PC-3 (cell line): ENCODE results near the gene SNRNP25. TPM values are rescaled to one million over a fixed set of nuclear protein-coding genes. Genes with fewer than 3 reads are reported as not detected.

Experiments
- ATAC-seq: fragments of 200-7000 bp; cut with Tn5 transposase; 2 replicates; pipeline ENCODE4 v1.9.1; 2020; ENCODE audit warnings: mild to moderate bottlenecking, moderate library complexity
- BruUV-seq: library from RNA; stranded (reverse); fragments of 400-500 nt; replicated peaks from 2 replicates; lab custom pipeline; 2021; lab: Mats Ljungman, UMichigan
- CTCF ChIA-PET: fragments of 300-600 bp; sonication (Branson Sonifier 250); formaldehyde crosslinking; loops from one replicate; lab custom pipeline; 2022; ENCODE audit warnings: antibody characterized with exemption; lab: Charles Lee
- POLR2A ChIA-PET: fragments of 300-600 bp; sonication (Branson Sonifier 250); formaldehyde crosslinking; loops from one replicate; lab custom pipeline; 2022; ENCODE audit warnings: antibody characterized with exemption; ENCODE audit not compliant: unreplicated experiment; lab: Charles Lee
- DNase-seq: peaks from one replicate; pipeline ENCODE4 v3.0.0-alpha.2; 2015
- H2AFZ ChIP-seq: fragments of 300-600 bp; sonication (generic); 2 replicates; pipeline ENCODE4 v1.6.0; 2016; ENCODE audit warnings: antibody characterized with exemption, low read length
- H3F3A ChIP-seq: fragments of 300-600 bp; sonication (generic); one replicate; pipeline ENCODE4 v1.6.0; 2017; ENCODE audit warnings: antibody characterized with exemption, low read length, control low read depth, mild to moderate bottlenecking; ENCODE audit not compliant: unreplicated experiment
- H3K27ac ChIP-seq: fragments of 300-600 bp; sonication (generic); 2 replicates; pipeline ENCODE4 v1.5.1; 2016; ENCODE audit warnings: mild to moderate bottlenecking, low read length
- H3K27me3 ChIP-seq: fragments of 300-600 bp; sonication (generic); 2 replicates; pipeline ENCODE4 v1.6.1; 2016; ENCODE audit warnings: low read length, mixed read lengths
- H3K36me3 ChIP-seq: fragments of 300-600 bp; sonication (generic); 2 replicates; pipeline ENCODE4 v1.6.1; 2016; ENCODE audit warnings: low read depth, mixed run types, low read length, mixed read lengths
- H3K4me1 ChIP-seq: fragments of 300-600 bp; sonication (generic); 2 replicates; pipeline ENCODE4 v1.5.1; 2016; ENCODE audit warnings: low read length; ENCODE audit not compliant: insufficient read depth
- H3K4me2 ChIP-seq: fragments of 300-600 bp; sonication (generic); 2 replicates; pipeline ENCODE4 v1.6.0; 2016; ENCODE audit warnings: low read length
- H3K4me3 ChIP-seq: fragments of 300-600 bp; sonication (generic); 2 replicates; pipeline ENCODE4 v1.5.1; 2016; ENCODE audit warnings: mild to moderate bottlenecking, low read length, mixed read lengths
- H3K79me2 ChIP-seq: fragments of 300-600 bp; sonication (generic); 2 replicates; pipeline ENCODE4 v1.6.1; 2017; ENCODE audit warnings: low read length, mixed read lengths
- H3K9ac ChIP-seq: fragments of 300-600 bp; sonication (generic); 2 replicates; pipeline ENCODE4 v1.6.0; 2016; ENCODE audit warnings: mild to moderate bottlenecking, low read length
- H3K9me2 ChIP-seq: fragments of 300-600 bp; sonication (generic); replicated peaks from 2 replicates; pipeline ENCODE4 v1.6.1; 2016; ENCODE audit warnings: mixed run types, low read length, mixed read lengths
- H3K9me3 ChIP-seq: fragments of 300-600 bp; sonication (generic); 2 replicates; pipeline ENCODE4 v1.6.1; 2016; ENCODE audit warnings: low read length, mixed read lengths
- H4K20me1 ChIP-seq: fragments of 300-600 bp; sonication (generic); 2 replicates; pipeline ENCODE4 v1.6.1; 2016; ENCODE audit warnings: low read length, mixed read lengths
- EZH2 ChIP-seq: fragments of 300-600 bp; sonication (generic); IDR thresholded peaks from one replicate; pipeline ENCODE4 v1.6.1; 2017; ENCODE audit warnings: antibody characterized with exemption, mild to moderate bottlenecking, low read length; ENCODE audit not compliant: unreplicated experiment
- EZH2phosphoT487 ChIP-seq: fragments of 300-600 bp; sonication (generic); IDR thresholded peaks from 2 replicates; pipeline ENCODE4 v1.6.1; 2018; ENCODE audit warnings: mild to moderate bottlenecking, antibody characterized with exemption, low read length, borderline replicate concordance
- intact Hi-C: fragments of 100-400 bp; cut with micrococcal nuclease; formaldehyde crosslinking; loops from 2 replicates; pipeline ENCODE4 v1.9.0; 2023
- microRNA-seq: library from miRNA; unstranded; fragments of <30 nt; microRNA quantifications from one replicate; pipeline ENCODE4 v1.1.0, GENCODE V29; 2020; ENCODE audit not compliant: unreplicated experiment
- total RNA-seq: library from RNA; depleted of rRNA; stranded (reverse); fragments of >200 nt; gene quantifications from 2 replicates; pipeline ENCODE4 v1.2.3, GENCODE V29; 2014; rRNA removed
- TF ChIP-seq, protein P1 (sequence below): fragments of 300-600 bp; sonication (generic); conservative IDR thresholded peaks from 2 replicates; pipeline ENCODE4 v1.5.1; 2017; ENCODE audit warnings: antibody characterized with exemption, low read depth, mild to moderate bottlenecking, low read length

Gene SNRNP25
- total RNA-seq, 1 experiment from 2014 or later, result 45.8 TPM

DNA sequence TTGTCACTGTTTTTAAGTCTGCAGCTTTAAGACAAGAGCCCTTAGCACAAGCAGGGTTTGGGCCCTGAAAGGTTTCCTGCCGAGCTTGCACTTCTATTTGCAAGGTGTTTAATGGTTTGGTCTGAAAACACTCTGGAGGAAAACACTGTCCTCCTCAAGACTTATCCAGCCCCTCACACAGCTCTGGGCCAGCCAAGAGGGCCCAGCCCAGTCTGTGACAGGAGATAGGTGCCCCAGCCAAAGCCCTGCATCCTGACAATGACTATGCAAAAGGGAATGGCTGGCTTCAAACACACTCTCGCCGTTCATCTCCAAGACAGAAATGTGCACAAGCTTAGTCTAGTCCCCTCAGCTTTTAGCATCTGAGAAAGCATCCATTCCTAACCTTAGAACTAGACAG, 51.3 kb downstream of the SNRNP25 start:
- CTCF ChIA-PET, result no interaction called here

DNA sequence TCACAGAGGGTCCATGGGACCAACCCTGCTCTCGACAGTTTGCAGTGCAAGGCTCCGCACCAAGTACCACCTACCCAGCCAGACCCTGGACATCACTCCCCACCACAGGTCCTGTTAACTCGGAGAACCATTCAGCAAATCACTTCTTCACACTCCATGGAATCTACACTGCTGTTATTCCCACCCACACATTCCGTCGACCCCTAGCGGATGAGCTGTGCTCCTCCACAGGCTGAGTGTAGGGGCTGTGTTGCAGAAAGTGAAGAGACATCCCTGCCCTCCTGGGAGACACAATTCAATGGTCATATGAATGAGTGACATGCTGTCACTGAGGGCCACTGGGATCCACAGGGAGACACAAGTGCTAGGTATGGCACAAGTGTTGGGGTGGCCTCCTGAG, 51.9 kb downstream of the SNRNP25 start:
- intact Hi-C loops, result no loop called here
- CTCF ChIA-PET, result no interaction called here
- ATAC-seq, result no peak

More for the DNA sequence above, 51.3 kb downstream of the SNRNP25 start:
- no peaks in the 10 kb centered on the region for H3K9me2 ChIP-seq
- no peak overlapping the region for H2AFZ ChIP-seq
- H3K27ac ChIP-seq, result no peak overlapping the region
- H3K4me3 ChIP-seq, result no peak overlapping the region
- ATAC-seq (no peak), DNase-seq (no peak)
- no peaks in the 10 kb centered on the region for H4K20me1 ChIP-seq
- no peaks in the 10 kb centered on the region for H3K27me3 ChIP-seq
- H3K9me3 ChIP-seq, result no peaks in the 10 kb centered on the region
- H3K4me2 ChIP-seq, result no peak overlapping the region
- POLR2A ChIA-PET, result no interaction called here
- H3K9ac ChIP-seq, result no peak overlapping the region
- H3K36me3 ChIP-seq, result peaks cover 3% of the 10 kb centered on the region; the same call in 1 of the 2 replicates
- TF ChIP-seq EZH2phosphoT487, result no peak
- no peaks in the 10 kb centered on the region for H3K79me2 ChIP-seq
- H3K4me1 ChIP-seq, result peaks cover 6% of the 10 kb centered on the region; the same call in 1 of the 2 replicates
- no TSS peak for BruUV-seq
- H3F3A ChIP-seq, result no peaks in the 10 kb centered on the region
- intact Hi-C loops, result no loop called here

DNA sequence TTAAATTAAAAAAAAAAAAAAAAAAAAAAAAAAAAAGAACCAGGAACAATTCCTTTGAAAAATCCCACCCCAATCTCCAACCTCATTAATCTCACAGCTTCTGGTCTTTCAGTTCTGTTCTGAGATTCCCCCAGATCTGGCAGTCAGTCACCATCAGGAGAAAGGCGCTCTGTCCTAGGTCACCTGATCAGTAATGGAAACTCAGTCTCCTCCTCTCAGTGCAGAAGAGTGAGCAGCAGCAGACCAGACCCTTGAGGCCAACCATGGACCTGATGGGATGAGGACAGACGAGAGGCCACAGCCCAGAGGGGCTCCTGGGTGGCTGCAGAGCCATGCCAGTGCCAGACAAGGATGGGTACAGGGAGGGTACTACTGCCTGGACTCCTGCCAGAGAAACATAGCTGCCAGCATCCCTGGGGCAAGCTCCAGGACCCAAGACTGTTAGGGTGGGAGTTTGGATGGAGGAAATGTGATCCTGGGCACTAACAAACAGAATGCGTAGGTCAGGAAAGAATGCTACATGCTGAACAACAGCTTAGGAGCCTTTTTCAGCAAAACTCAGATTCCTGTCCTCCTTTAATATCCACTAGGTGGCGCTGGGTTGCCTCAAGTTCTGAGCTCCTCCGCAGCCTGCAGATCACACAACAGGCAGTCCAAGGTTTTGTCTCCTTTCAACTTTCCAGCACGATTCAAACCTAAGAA, 53.1 kb downstream of the SNRNP25 start:
- H3F3A ChIP-seq, result no peaks in the 10 kb centered on the region
- peak; percentile 73 for ATAC-seq
- peaks cover 6% of the 10 kb centered on the region; the same call in 1 of the 2 replicates for H3K4me1 ChIP-seq
- H3K36me3 ChIP-seq, result peaks cover 3% of the 10 kb centered on the region; the same call in 1 of the 2 replicates
- no peaks in the 10 kb centered on the region for H3K79me2 ChIP-seq
- H4K20me1 ChIP-seq, result no peaks in the 10 kb centered on the region
- H3K27ac ChIP-seq, result no peak overlapping the region
- peak; percentile 67 for DNase-seq
- H3K4me3 ChIP-seq, result no peak overlapping the region
- no peak overlapping the region for H3K9ac ChIP-seq
- H2AFZ ChIP-seq, result no peak overlapping the region
- no peaks in the 10 kb centered on the region for H3K9me3 ChIP-seq
- ChIA-PET POLR2A (no interaction called here), CTCF (interaction anchor here (0.6 to 1.1 kb wide), 5 partner anchors 71 to 255 kb away, joined by 3 to 4 read pairs (median 3); partner anchors contain the start of gene AXIN1)
- BruUV-seq, result no TSS peak
- H3K27me3 ChIP-seq, result no peaks in the 10 kb centered on the region
- H3K4me2 ChIP-seq, result no peak overlapping the region
- TF ChIP-seq EZH2phosphoT487, result no peak
- TF ChIP-seq, protein P1, sequence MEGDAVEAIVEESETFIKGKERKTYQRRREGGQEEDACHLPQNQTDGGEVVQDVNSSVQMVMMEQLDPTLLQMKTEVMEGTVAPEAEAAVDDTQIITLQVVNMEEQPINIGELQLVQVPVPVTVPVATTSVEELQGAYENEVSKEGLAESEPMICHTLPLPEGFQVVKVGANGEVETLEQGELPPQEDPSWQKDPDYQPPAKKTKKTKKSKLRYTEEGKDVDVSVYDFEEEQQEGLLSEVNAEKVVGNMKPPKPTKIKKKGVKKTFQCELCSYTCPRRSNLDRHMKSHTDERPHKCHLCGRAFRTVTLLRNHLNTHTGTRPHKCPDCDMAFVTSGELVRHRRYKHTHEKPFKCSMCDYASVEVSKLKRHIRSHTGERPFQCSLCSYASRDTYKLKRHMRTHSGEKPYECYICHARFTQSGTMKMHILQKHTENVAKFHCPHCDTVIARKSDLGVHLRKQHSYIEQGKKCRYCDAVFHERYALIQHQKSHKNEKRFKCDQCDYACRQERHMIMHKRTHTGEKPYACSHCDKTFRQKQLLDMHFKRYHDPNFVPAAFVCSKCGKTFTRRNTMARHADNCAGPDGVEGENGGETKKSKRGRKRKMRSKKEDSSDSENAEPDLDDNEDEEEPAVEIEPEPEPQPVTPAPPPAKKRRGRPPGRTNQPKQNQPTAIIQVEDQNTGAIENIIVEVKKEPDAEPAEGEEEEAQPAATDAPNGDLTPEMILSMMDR, result peak; percentile 71
- TF ChIP-seq EZH2, result no peak
- no peaks in the 10 kb centered on the region for H3K9me2 ChIP-seq
- intact Hi-C loops, result loop anchor here (2.0 kb wide), 1 partner anchor 74 kb away; the partner anchor contains the start of gene HBQ1

More for the DNA sequence above, 51.9 kb downstream of the SNRNP25 start:
- BruUV-seq, result no TSS peak
- Histone ChIP-seq H2AFZ (no peak overlapping the region), H3K27me3 (no peaks in the 10 kb centered on the region), H3F3A (no peaks in the 10 kb centered on the region), H3K9me3 (no peaks in the 10 kb centered on the region), H3K9ac (no peak overlapping the region), H3K79me2 (no peaks in the 10 kb centered on the region), H4K20me1 (no peaks in the 10 kb centered on the region), H3K9me2 (no peaks in the 10 kb centered on the region), H3K27ac (no peak overlapping the region), H3K4me1 (peaks cover 6% of the 10 kb centered on the region; the same call in 1 of the 2 replicates), H3K4me3 (no peak overlapping the region), H3K4me2 (no peak overlapping the region), H3K36me3 (peaks cover 3% of the 10 kb centered on the region; the same call in 1 of the 2 replicates)
- no peak for DNase-seq
- POLR2A ChIA-PET, result no interaction called here
- TF ChIP-seq EZH2phosphoT487, result no peak
- no peak for TF ChIP-seq EZH2
- TF ChIP-seq, protein P1, result no peak

Small RNA genes within 50 kb of the gene (microRNA-seq; reads per million reads assigned to microRNA genes)
- gene MIR6859-4, result not detected

Other genes with a start within 250 kb of the SNRNP25 start
- 20.3 and 30.2 TPM in 2 replicates for gene POLR3K, start 220 bp upstream of the SNRNP25 start, total RNA-seq
- 23.3 and 26.3 TPM in 2 replicates for gene RHBDF1, start 18.8 kb downstream of the SNRNP25 start, total RNA-seq
- 147 and 175 TPM in 2 replicates for gene MPG, start 24.4 kb downstream of the SNRNP25 start, total RNA-seq
- gene NPRL3, start 84.8 kb downstream of the SNRNP25 start, total RNA-seq, result 14.9 and 22.2 TPM in 2 replicates
- not detected in 2 replicates for gene HBZ, start 98.8 kb downstream of the SNRNP25 start, total RNA-seq
- not detected in 2 replicates for gene HBM, start 112.2 kb downstream of the SNRNP25 start, total RNA-seq
- not detected in 2 replicates for gene HBA2, start 119.0 kb downstream of the SNRNP25 start, total RNA-seq
- gene HBA1, start 122.9 kb downstream of the SNRNP25 start, total RNA-seq, result not detected in 2 replicates
- gene HBQ1, start 126.6 kb downstream of the SNRNP25 start, total RNA-seq, result not detected in 2 replicates
- gene LUC7L, start 175.6 kb downstream of the SNRNP25 start, total RNA-seq, result 46.0 and 61.9 TPM in 2 replicates
- 31.4 and 38.0 TPM in 2 replicates for gene FAM234A, start 181.0 kb downstream of the SNRNP25 start, total RNA-seq
- 1.2 and 1.5 TPM in 2 replicates for gene RGS11, start 222.1 kb downstream of the SNRNP25 start, total RNA-seq
- 0.35 TPM in 1 of 2 replicates, not detected in the other for gene ARHGDIG, start 226.8 kb downstream of the SNRNP25 start, total RNA-seq
- gene PDIA2, start 229.3 kb downstream of the SNRNP25 start, total RNA-seq, result not detected in 2 replicates